NCI-H2196 (cell line): ENCODE results near the gene SCAP.
A peak's percentile ranks its signal among the peaks of the same experiment; 100 is the strongest.

Experiments
- DNase-seq: peaks from one replicate; lab custom pipeline; 2025; ENCODE audit not compliant: unreplicated experiment; lab: John Stamatoyannopoulos, UW

SCAP gene

DNA sequence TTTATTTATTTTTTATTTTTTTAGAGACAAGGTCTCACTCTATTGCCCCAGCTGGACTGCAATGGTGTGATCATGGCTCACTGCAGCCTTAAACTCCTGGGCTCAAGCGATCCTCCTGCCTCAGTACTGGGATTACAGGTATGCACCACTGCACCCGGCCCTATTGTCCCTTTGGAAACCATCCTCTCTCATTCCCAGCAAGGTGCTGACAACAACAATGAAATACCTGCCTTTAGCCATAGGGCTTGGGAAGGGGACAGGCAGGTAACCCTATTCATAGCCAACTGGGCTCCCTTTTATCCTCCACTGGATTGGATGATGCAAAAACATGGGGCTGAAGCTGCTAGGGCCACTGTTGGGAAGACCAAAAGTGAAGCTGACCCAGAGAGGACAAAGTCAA lies 43.1 kb downstream of the SCAP start:
- no peak for DNase-seq

DNA sequence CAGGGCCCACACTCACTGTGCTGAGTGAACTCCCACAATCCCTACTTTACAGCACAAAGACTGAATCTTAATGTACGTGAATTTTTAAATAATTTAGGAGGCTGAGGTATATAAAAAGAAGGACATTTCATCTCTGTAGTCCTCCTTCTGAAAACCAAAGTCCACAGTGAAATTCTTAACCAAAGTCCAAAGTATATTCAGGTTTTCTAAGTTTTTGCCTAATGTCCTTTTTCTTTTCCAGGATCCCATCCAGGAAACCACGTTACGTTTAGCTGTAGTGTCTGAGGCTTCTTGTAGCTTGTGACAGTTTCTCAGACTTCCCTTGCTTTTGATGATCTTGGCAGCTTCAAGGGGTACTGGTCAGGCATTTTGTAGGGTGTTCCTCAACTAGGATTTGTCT lies 44.5 kb downstream of the SCAP start:
- DNase-seq = no peak

DNA sequence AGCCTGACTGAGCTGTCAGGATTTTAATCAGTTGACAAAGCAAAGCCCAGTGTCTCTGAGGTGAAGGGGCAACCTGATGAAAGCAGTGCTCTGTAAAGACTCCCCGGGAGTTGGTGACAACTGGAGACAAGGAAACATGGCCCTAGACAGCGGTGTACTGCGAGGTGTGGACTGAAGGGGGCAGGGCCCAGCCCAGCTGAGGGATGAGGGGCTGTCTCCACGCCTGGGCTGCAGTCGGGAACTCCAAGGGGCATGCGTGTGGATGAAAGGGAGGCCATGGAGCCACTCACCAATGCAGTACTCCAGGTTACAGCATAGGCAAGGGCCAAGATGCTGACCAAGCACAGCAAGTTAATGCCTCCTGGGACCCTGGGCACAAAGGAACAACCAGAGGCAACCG lies 45.1 kb downstream of the SCAP start:
- no peak for DNase-seq

DNA sequence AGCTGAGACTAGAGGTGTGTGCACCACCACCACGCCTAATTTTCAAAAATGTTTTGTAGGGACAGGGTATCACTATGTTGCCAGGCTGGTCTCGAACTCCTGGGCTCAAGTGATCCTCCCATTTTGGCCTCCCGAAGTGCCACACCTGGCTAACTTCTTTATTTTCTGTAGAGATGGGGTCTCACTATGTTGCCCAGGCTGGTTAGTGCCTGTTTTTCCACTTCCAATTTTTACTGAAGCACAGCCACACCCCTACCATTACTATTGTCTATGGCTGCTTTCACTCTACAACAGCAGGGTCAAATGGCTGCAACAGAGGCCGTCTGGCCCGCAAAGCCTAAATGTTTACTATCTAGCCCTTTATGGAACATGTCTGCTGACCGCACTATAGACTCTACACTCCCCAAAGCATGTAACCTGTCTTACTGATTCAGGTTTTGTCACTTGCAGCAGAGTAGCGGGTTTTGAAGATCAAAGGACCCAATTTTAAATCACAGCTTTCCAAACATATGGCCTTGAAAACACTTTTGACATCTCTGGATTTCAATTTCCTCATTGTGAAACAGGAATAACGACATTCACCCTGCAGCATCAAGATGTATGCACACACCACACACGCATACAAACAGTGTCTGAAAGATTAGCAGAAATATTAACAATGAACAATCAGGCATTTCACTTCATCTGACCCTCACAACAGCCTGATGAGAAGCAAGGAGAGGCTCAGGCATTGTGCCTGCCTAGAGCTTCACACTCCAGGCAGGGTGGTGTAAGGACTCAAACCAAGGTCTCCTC lies 46.1 kb downstream of the SCAP start:
- no peak for DNase-seq

DNA sequence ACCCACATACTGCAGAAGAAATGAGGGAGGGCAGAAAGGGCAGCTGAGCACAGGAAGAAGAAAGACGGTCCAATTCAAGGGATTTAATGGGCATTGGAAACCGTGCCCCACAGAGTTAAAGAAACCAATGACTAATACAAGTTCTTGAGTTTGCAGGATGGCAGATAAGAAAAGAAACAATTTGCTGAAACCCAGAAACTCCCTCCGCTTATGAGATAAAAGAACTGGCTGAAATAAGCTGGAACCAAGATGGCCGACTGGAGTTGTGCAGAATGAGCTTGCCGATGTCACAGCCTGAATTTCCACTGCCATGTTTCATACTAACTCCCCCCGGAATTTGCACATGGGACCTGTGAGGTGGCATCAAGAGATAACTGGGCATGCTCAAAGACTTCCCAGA lies 47.1 kb downstream of the SCAP start:
- DNase-seq = no peak

DNA sequence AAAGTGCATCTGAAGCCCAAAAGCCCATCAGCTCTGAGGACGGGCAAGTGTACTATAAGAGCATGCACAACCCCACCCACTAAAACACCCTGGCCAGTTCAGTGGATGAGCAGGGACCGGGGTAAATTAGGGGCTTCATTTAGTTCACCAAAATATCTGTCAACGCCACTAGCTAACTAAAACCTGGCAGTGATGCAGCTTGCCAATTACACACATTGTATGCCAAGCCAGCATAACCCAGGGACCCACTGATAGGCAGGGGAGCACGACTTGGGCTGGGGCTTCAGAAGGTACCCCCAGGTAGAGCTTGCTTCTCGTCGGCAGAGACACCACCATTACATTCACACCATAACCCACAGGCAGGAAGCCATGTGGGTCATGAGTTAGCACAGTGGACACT lies 47.9 kb downstream of the SCAP start:
- DNase-seq = no peak

DNA sequence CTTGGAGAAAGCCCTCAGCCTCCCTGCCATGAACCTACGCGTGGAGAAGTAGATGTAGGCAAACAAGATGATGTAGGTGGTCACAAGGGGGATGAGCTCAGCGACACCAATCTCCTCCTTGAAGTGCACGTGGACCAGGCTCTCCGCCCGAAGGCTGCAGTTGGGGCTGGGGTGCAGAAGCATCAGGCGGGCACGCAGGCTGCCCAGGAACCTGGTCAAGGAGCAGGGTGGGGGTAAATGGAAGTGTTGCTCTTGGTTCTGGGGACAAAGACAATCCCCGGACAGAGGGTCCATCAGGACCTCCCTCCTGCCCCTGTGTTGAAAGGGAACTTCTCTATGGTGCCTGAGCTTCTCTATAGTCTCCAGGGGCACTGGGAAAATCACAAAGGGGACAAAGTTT lies 49.8 kb downstream of the SCAP start:
- DNase-seq = no peak

DNA sequence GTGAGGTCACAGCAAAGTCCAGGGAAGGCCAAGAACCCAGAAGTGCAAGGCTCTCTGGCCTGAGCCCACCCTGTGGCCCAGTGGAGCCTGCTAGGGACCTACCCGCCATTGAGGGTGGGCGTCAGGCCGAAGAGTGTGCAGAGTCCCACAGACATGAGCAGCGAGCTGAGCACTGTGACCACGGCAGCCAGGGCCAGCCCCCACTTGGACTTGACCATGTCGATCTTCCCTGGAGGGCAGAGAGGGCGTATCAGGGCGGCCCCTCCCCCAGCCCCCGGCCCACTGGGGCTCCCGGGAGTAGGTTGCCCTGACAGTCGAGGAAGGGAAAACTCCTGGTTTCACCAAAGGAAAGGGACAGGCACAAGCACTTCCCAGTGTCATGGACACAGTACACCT lies 50.4 kb downstream of the SCAP start:
- no peak for DNase-seq

DNA sequence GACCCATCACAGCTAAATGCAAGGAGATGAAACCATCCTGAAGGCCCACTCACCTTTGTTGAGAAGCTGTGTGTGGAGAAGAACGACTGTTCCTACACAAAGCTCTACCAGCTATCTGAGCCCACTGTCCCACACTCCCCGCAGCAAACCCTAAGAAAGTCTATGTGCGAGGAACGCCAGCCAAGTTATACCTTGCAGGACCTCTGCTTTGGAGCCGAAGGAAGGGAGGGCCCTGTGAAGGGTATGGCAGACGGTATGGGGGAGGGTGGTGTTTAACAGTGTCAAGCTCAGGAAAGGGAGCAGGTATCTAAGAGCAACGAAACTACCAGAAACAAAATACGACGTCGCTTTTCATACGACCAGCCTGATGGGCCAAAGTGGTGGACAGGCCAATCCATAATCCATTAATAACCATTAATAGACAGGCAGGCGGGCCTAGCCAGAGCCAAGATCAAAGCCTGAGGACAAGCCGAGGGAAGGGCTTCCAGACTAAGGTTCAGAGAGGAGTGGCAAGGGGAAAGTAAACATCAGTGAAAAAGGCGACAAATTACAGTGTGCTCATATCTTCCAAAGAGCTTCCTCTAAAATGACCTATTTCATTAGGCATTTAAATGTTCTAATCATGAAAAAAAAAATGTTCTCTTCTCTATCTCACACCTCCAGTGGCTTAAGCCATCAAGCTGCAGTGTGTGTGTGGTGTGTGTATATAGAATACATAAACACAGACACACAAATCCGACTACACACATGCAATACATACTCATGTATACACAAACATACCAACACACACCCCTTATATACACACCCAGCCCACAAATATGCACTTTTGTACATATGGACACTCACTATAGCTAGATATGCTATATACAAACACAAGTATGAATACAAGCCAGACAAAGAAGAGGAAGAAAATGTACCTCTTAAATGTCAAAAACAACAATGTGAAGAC lies 51.0 kb downstream of the SCAP start:
- DNase-seq = no peak

DNA sequence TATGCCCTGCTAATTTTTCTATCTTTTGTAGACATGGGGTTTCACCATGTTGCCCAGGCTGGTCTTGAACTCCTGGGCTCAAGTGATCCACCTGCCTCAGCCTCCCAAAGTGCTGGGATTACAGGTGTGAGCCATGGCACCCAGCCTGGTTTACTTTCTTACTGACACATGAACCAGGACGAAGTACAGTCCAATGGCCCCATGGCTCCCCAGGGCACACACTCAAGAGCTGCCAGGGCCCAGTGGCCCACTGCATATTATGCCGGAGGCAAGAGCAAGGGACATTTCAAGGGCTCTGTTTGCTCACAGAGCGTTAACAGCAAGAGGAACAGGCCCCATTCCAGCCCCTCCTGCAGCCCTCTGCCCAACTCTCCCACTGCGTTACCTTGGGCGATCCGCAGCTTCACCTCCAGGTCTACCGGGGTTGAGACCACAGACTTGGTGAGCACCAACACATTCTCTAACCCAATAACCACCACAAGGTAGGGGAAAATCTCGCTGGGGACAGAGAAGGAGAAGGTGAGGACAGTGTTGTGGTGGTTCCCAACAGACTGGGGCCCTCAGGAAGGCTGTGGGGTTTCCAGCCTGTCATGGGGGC lies 52.1 kb downstream of the SCAP start:
- DNase-seq = no peak

DNA sequence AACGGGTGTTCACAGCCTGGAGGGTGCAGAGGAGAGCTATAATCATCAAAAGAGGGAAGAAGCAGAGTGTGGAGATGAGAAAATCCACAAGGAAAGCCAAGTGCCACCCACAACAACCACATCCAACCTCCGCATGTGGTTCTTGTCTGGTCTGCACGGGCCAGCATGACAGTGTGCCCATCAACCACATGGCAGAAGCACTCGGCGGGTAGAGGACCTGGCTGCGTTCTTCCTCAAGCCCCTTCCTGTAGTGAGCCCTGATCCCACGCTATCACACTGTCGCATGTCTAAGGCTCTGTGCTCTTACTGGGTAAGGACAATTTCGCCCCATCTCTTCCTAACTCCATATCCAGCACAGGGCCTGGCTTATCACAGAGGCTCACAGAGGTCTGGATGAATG lies 53.0 kb downstream of the SCAP start:
- DNase-seq = no peak

DNA sequence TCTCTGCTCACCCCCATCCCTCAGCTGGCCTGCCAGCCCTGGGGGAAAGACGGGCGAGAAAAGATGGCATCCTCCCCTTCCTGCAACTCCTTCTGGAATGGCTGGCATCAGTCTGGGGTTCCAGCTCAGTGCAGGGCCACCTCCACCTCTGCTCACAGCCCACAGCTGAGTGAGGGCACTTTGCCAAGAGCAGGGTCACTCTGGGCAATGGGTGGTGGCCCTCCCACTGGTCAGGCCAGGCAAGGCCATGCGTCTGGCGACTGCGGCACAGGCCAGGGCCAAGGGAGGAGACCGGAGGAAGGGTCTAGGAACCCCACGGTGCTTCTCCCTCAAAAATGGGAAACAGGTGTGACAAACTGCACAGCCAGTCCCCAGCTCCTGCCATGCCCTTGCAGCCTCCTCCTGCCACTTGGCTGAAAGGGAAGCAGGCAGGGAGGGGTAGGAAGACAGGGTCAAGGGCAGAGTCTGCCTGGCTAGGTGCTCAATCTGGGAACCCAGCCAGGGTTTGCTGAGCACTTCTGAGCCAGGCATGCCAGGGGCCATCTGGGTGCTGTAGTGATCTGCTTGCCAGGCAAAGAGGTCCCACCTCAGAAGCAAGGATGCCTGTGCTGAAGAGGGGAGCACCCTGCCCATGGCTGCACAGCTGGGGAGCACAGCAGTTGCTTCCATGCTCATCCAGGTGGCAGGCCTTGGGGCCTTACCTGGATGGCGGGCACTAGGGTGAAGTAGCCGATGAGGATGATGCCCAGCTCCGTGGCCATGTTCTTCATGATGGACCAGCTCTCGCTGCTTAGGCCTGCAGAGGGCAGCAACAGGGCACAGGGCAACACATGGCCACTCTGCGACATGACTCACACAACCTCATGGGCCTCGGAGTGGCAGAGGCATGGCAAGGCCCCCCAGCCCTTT lies 53.7 kb downstream of the SCAP start:
- DNase-seq = peak; percentile 41

DNA sequence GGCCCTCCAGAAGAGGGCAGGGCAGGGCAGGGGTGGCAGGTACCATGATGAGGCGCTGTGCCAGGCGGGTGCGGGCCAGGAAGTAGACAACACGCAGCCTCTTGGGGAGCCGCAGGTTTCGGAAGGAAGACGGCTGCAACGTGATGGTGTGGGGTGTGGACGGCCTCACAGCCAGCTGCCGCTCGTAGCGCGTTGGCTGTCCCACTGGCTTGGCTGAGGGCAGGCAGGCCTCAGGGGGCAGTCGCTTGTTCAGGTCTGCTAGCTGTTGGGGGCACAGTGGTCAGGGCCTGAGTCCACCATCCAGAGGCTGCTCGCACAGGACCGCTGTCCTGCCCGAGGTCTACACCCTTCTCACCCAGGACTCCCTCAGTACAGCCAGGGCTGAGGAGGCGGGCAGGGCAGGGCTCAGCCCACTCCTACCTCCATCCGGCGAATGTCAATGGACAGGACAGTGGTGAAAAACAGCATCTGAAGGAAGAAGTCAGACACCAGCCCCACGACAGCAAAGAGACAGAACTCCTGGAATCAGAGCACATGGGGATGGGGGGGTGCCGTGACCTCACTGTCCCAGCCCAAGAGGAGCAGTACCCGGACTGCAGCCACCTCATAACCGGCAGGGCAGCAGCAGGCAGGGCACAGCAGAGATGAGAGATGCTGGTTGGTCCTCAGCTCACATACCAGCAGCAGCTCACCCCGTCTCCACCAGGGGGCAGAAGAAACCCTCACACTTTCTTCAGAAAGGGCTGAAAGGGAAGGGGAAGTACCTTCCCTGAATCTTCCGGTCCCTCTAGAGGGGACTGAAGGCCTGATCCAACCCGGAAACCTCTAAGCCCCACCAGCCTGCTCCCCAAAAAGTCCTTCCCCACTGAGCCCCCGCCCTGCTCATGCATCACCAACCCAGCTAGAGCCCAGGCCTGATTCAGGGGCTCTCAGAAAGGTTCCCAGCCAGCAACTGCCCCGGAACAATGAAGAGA lies 54.9 kb downstream of the SCAP start:
- DNase-seq = peak; percentile 59

DNA sequence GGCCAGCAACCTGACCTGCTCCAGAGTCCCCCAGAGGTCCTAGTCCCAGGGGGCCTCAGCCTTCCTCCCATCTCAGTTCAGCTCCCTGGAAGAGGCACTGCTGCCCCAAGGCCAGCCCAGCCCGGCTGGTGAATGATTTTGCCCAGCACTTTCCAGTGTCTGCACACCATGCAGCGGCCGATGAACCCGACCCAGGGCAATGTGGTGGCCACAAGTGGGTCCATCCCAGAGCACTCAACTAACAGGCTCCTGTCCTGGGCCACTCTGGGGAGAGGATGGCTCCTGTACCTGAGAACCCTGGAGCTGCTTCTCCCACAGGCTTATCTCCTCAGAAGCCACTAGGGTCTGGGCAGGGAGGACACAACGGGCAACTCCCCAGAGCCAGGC lies 55.7 kb downstream of the SCAP start:
- DNase-seq = no peak

DNA sequence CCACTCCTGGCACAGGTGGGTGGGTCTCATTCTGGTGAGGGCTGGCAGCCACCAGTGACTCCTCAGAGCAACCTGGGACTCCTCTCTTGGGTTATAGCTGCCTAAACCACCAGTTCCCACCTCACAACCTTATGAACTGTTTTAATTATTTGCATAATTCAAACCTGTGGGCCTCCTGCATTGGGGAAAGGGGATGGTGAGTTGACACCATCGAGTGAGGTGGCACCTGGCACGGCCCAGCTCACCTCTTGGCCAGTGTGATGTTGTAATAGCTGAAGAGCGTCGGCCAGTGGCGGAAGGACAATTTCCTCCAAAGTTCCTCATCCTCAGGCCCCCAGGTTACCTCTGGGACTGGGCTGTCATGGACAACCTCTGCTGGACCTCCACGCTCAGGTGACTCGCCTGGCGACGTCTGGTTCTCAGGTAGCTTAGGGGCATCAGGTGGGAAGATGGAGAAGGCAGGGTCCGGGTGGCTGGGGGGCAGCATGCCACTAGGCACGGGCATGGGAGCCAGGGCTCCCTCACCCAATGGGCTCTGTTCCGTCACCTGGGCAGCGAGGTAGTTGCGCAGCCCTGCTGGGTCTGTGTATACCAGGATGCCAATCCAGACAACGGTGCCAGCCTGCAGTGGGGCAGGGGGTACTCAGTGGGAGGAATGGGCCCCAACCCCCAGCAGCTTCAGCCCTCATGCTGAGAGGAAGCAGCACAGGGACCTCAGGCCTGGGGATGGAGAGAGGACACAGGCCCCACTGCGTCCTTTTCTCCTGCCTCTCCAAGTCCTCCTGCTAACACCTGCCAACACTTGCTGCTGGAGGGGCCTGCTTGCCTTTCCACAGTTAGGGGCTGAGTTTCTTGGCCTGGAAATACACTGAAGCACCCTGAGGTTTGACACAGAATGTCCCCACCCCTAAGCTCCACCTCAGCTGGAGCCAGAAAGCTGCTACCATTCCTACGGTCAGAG lies 56.4 kb downstream of the SCAP start:
- no peak for DNase-seq

DNA sequence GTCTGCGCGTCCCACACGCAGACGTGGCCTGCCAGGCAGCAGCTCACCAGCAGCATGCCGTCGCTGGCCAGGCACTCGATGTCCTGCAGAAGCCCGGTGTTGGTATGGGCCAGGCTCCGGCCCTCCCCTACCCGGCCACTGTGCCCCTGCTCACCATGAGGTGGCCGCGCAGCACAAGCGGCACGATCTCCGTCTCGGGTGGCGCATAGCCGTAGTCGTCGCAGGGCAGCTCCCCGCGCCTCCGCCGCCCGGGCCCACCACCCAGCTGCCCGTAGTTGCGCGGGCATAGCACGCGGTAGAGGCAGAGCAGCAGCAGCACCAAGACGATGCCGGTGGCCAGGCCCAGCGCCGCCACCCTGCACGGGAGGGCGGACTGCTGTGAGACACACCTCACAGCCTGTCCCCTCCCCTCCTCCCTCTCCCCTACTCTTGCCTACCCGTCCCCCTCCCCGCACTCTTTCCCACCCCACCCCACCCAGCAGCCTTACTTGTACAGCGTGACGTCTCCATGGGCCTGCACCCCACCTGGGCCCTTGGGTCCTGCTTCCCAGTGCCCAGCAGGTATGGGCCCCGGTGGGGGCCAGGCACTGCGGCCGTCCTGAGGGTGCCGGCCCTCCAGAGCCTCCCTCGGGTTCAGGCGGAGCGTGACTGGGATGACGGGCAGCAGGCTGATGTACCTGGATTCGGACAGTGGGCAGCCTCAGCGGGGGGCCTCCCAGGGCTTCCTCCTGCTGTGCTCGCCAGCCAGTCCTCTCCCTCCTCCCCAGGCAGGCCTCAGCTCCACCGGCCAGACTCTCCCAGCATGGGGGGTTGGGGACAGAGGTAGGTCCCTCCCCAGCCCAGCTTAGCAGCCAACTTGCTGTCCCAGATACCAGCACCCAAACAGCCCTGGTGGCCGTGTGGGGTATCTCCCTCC lies 57.3 kb downstream of the SCAP start:
- no peak for DNase-seq

DNA sequence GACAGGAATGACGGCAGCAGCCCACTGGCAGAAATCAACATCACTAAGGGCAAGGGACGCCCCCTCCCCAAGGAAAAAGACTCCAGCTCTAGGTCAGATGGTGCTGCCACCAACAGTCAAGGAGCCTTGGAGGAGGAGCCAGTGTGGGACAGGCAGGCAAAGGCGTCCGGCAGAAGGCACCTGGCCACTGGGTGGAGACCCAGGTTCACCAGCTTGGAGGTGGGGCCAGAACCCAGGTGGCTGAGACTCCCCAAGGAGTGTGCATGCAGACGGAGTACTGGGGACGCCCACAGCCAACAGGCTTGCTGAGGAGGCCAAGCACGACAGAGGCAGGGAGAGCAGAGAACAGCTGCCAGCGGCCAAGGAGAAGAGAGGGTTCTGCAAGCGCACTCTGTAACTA lies 59.7 kb downstream of the SCAP start:
- no peak for DNase-seq
